CD14-positive monocyte (primary cell): ENCODE measurements around the gene EFHC1. TPM values are rescaled to one million over a fixed set of nuclear protein-coding genes. Genes with fewer than 3 reads are reported as not detected.
"Not testable (repeated sequence)": the region's sequence is repeated elsewhere in the genome, so short reads cannot be mapped to it uniquely, and the experiment has no call there.

Source experiments
- DNase-seq, 3 donors: peaks; one replicate each; pipeline ENCODE4 v3.0.0-alpha.2; 2011 to 2022
- H2AFZ ChIP-seq: 2 replicates; pipeline ENCODE4 v1.6.0; 2012; ENCODE audit warnings: mild to moderate bottlenecking, low read depth, low read length, inconsistent platforms; ENCODE audit not compliant: insufficient read depth, poor library complexity, severe bottlenecking
- H3K27ac ChIP-seq, 2 donors: 1 replicate in 1 of 2; 2 replicates in 1 of 2; pipeline ENCODE4 v1.5.1; 2012 to 2013; ENCODE audit warnings: low read length in 2 of 2, control low read depth in 1 of 2, inconsistent platforms in 1 of 2, low read depth in 1 of 2, mild to moderate bottlenecking in 1 of 2
- H3K27me3 ChIP-seq, 2 donors: one replicate each; pipeline versions ENCODE4 v1.6.0 to v1.6.1; 2011 to 2013; ENCODE audit warnings: low read length in 2 of 2; ENCODE audit not compliant: control insufficient read depth in 2 of 2, insufficient read depth in 2 of 2
- H3K36me3 ChIP-seq, 2 donors: replicated peaks in 1 of 2; 1 replicate in 1 of 2; 2 replicates in 1 of 2; pipeline versions ENCODE4 v1.5.1 to v1.6.1; 2012 to 2013; ENCODE audit warnings: low read length in 2 of 2, control low read depth in 1 of 2, inconsistent platforms in 1 of 2, mild to moderate bottlenecking in 1 of 2; ENCODE audit not compliant: insufficient read depth in 2 of 2, control insufficient read depth in 1 of 2
- H3K4me1 ChIP-seq, 2 donors: 1 replicate in 1 of 2; 2 replicates in 1 of 2; pipeline versions ENCODE4 v1.5.1 to v1.6.1; 2012 to 2013; ENCODE audit warnings: low read length in 2 of 2, control low read depth in 1 of 2, inconsistent platforms in 1 of 2, mild to moderate bottlenecking in 1 of 2, moderate library complexity in 1 of 2; ENCODE audit not compliant: insufficient read depth in 2 of 2, control insufficient read depth in 1 of 2
- H3K4me2 ChIP-seq: replicated peaks from 2 replicates; pipeline ENCODE3; 2012; ENCODE audit warnings: low read length, moderate library complexity, mild to moderate bottlenecking; ENCODE audit not compliant: poor library complexity, severe bottlenecking; ENCODE audit errors: extremely low read depth
- H3K4me3 ChIP-seq, 3 experiments: fragments of 200-600 bp in 1 of 3; sonication (generic) in 1 of 3; replicated peaks in 1 of 3; 1 replicate in 2 of 3; 2 replicates in 1 of 3; pipeline ENCODE4 v1.5.1; 2011 to 2013; ENCODE audit warnings: low read length in 3 of 3, mild to moderate bottlenecking in 3 of 3, control low read depth in 2 of 3, low read depth in 2 of 3, inconsistent platforms in 1 of 3, moderate library complexity in 1 of 3
- H3K79me2 ChIP-seq: 2 replicates; pipeline ENCODE4 v1.6.0; 2012; ENCODE audit warnings: mild to moderate bottlenecking, control low read depth, inconsistent platforms, low read length, moderate library complexity; ENCODE audit not compliant: insufficient read depth
- H3K9ac ChIP-seq: 2 replicates; pipeline ENCODE4 v1.6.0; 2017; ENCODE audit warnings: low read length, mild to moderate bottlenecking; ENCODE audit not compliant: insufficient read depth, poor library complexity, severe bottlenecking
- H3K9me3 ChIP-seq, 2 donors: replicated peaks in 1 of 2; 1 replicate in 1 of 2; 2 replicates in 1 of 2; pipeline versions ENCODE4 v1.5.1 to v1.6.1; 2012 to 2013; ENCODE audit warnings: low read length in 2 of 2, control low read depth in 1 of 2; ENCODE audit not compliant: control insufficient read depth in 1 of 2, insufficient read depth in 1 of 2
- H4K20me1 ChIP-seq: 2 replicates; pipeline ENCODE4 v1.6.0; 2012; ENCODE audit warnings: mild to moderate bottlenecking, low read length, control low read depth, moderate library complexity; ENCODE audit not compliant: insufficient read depth
- H3K27ac Mint-ChIP-seq, 7 donors: one replicate each; pipeline ENCODE4 v1.8.0; 2020; ENCODE audit warnings: mild to moderate bottlenecking in 7 of 7, mixed read lengths in 7 of 7, moderate library complexity in 6 of 7, inconsistent platforms in 2 of 7
- H3K27me3 Mint-ChIP-seq, 3 donors: one replicate each; pipeline ENCODE4 v1.8.0; 2021 to 2022; ENCODE audit warnings: low read depth in 3 of 3, mild to moderate bottlenecking in 3 of 3, mixed read lengths in 3 of 3, moderate library complexity in 3 of 3, inconsistent platforms in 1 of 3
- H3K36me3 Mint-ChIP-seq, 2 donors: one replicate each; pipeline ENCODE4 v1.8.0; 2020; ENCODE audit warnings: mixed read lengths in 2 of 2, inconsistent platforms in 1 of 2, mild to moderate bottlenecking in 1 of 2
- H3K4me1 Mint-ChIP-seq: one replicate; pipeline ENCODE4 v1.8.0; 2020; ENCODE audit warnings: mild to moderate bottlenecking, mixed read lengths
- H3K4me3 Mint-ChIP-seq, 2 donors: one replicate each; pipeline ENCODE4 v1.8.0; 2020; ENCODE audit warnings: mild to moderate bottlenecking in 2 of 2, mixed read lengths in 2 of 2, moderate library complexity in 1 of 2
- H3K9me3 Mint-ChIP-seq, 7 donors: one replicate each; pipeline ENCODE4 v1.8.0; 2020 to 2022; ENCODE audit warnings: mixed read lengths in 7 of 7, mild to moderate bottlenecking in 6 of 7, moderate library complexity in 6 of 7, inconsistent platforms in 2 of 7
- CTCF ChIP-seq: fragments of 200-600 bp; IDR thresholded peaks from one replicate; pipeline ENCODE4 v1.8.0; 2022; ENCODE audit warnings: antibody characterized with exemption, mild to moderate bottlenecking
- WGBS: methylation state at CpG from one replicate; pipeline ENCODE4 v1.1.5; 2013; ENCODE audit warnings: missing lambda C conversion rate; ENCODE audit not compliant: insufficient coverage; 5-methylcytosine and 5-hydroxymethylcytosine counted together
- intact Hi-C, 2 donors: fragments of 100-400 bp; cut with micrococcal nuclease; formaldehyde crosslinking; loops; one replicate each; pipeline versions ENCODE4 v1.15.0 to v1.15.1; 2023
- polyA plus RNA-seq, 3 donors: library from polyadenylated mRNA; depleted of rRNA in 1 of 3; unstranded in 2 of 3; stranded (reverse) in 1 of 3; fragments of 300-500 nt in 2 of 3; fragments of >200 nt in 1 of 3; fragmentation: Illumina TruSeq in 2 of 3; gene quantifications; 1 replicate in 2 of 3; 2 replicates in 1 of 3; pipeline ENCODE4 v1.2.3, GENCODE V29; 2012 to 2021

EFHC1 gene
- polyA plus RNA-seq, 3 donors, result 0.30 to 13.5 (median 2.3) TPM

- Mint-ChIP-seq H3K27me3 (peaks cover 0 to 1% (median 1%) of the 10 kb centered on the region in 3 donors), H3K4me1 (no peaks in the 10 kb centered on the region), H3K27ac (no peak overlapping the region), H3K4me3 (no peak overlapping the region), H3K36me3 (peaks cover 4 to 6% of the 10 kb centered on the region in 2 donors), H3K9me3 (peaks cover 12 to 19% (median 17%) of the 10 kb centered on the region in 7 donors)
- no peaks in the 10 kb centered on the region for H3K4me1 ChIP-seq
- DNase-seq, result no peak
- no peak overlapping the region for H3K4me3 ChIP-seq
- intact Hi-C loops, result no loop called here
- H3K79me2 ChIP-seq, result no peaks in the 10 kb centered on the region
- 100% methylated on average over 1 of the region's 2 CpGs for WGBS
- H3K27ac ChIP-seq, result no peak overlapping the region
- H4K20me1 ChIP-seq, result no peaks in the 10 kb centered on the region
- TF ChIP-seq CTCF, result no peak
- peaks cover 0 to 2% of the 10 kb centered on the region in 2 donors for H3K36me3 ChIP-seq
- H2AFZ ChIP-seq, result no peak overlapping the region
- no peak overlapping the region for H3K9ac ChIP-seq
- peaks cover 5 to 13% of the 10 kb centered on the region in 2 donors for H3K9me3 ChIP-seq
- H3K4me2 ChIP-seq, result no peak overlapping the region
- no peaks in the 10 kb centered on the region for H3K27me3 ChIP-seq
These were observed 34.4 kb downstream of the EFHC1 start for GRCh38 chr6:52454556-52454955.

GRCh38 chr6:52457096-52457495 lies 37.0 kb downstream of the EFHC1 start:
- peaks cover 0 to 3% (median 3%) of the 10 kb centered on the region in 7 donors for H3K9me3 Mint-ChIP-seq
- H3K4me1 Mint-ChIP-seq, result no peaks in the 10 kb centered on the region
- Histone ChIP-seq H3K9ac (no peak overlapping the region), H3K4me3 (no peak overlapping the region), H3K9me3 (no peaks in the 10 kb centered on the region), H3K4me1 (no peaks in the 10 kb centered on the region), H3K27me3 (no peaks in the 10 kb centered on the region), H3K27ac (no peak overlapping the region), H3K4me2 (no peak overlapping the region), H3K79me2 (no peaks in the 10 kb centered on the region), H4K20me1 (no peaks in the 10 kb centered on the region), H2AFZ (no peak overlapping the region), H3K36me3 (peaks cover 0 to 2% of the 10 kb centered on the region in 2 donors)
- H3K27me3 Mint-ChIP-seq, result peaks cover 0 to 1% (median 1%) of the 10 kb centered on the region in 3 donors
- no peak overlapping the region for H3K27ac Mint-ChIP-seq
- intact Hi-C loops, result no loop called here
- 100% methylated on average over 2 of the region's 2 CpGs for WGBS
- DNase-seq, result no peak
- H3K36me3 Mint-ChIP-seq, result peaks cover 0 to 2% of the 10 kb centered on the region in 2 donors
- H3K4me3 Mint-ChIP-seq, result no peak overlapping the region
- TF ChIP-seq CTCF, result no peak

DNA sequence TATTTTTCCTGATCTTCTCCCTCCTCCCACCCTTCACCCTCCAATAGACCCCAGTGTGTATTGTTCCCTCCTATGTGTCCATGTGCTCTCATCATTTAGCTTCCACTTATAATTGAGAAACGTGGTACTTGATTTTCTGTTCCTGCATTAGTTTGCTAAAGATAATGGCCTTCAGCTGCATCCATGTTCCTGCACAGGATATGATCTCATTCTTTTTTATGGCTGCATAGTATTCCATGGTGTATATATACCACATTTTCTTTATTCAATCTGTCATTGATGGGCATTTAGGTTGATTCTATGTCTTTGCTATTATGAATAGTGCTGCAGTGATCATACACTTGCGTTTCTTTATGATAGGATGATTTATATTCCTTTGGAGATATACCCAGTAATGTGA lies 41.1 kb downstream of the EFHC1 start:
- H2AFZ ChIP-seq, H3K27me3 Mint-ChIP-seq, H3K9me3 Mint-ChIP-seq, intact Hi-C loops, H3K4me3 Mint-ChIP-seq, H3K9ac ChIP-seq, H3K4me3 ChIP-seq, H3K36me3 ChIP-seq, H3K27ac Mint-ChIP-seq, H3K4me2 ChIP-seq, H3K9me3 ChIP-seq, H3K36me3 Mint-ChIP-seq, H3K4me1 ChIP-seq, DNase-seq, H3K27me3 ChIP-seq, H3K4me1 Mint-ChIP-seq, H3K27ac ChIP-seq, H3K79me2 ChIP-seq, H4K20me1 ChIP-seq: not testable (repeated sequence)
- no CpG with 5 or more reads among the region's 2 CpGs for WGBS
